Stimulated activated CD8-positive, alpha-beta memory T cell treated with anti-CD3 and anti-CD28 coated beads, Interleukin-4, amount 100 ng/mL, for 1 hour (primary cell): ENCODE measurements around the gene LARGE1.

Experiments
- DNase-seq, 2 donors: peaks; one replicate each; pipeline ENCODE4 v3.0.0-alpha.2; 2020; ENCODE audit warnings: low read depth in 2 of 2, low spot score in 1 of 2

The LARGE1 gene

GRCh38 chr22:33825761-33826160, 94.5 kb downstream of the LARGE1 start:
- no peak for DNase-seq

- no peak for DNase-seq
Measured at GRCh38 chr22:33823552-33823951, 96.7 kb downstream of the LARGE1 start.

- no peak for DNase-seq
Measured at GRCh38 chr22:33821290-33821689, 99.0 kb downstream of the LARGE1 start.

GRCh38 chr22:33819743-33820142, 100.5 kb downstream of the LARGE1 start:
- no peak for DNase-seq

- DNase-seq: no peak
Measured at GRCh38 chr22:33817512-33818127, 102.7 kb downstream of the LARGE1 start.

- DNase-seq: no peak
Measured at GRCh38 chr22:33812360-33812977, 107.8 kb downstream of the LARGE1 start.

GRCh38 chr22:33811686-33812085, 108.6 kb downstream of the LARGE1 start:
- no peak for DNase-seq

GRCh38 chr22:33811208-33811607, 109.1 kb downstream of the LARGE1 start:
- DNase-seq: no peak

GRCh38 chr22:33807470-33807869, 112.8 kb downstream of the LARGE1 start:
- DNase-seq: no peak

- DNase-seq: no peak
Measured at GRCh38 chr22:33806191-33806590, 114.1 kb downstream of the LARGE1 start.

- DNase-seq: no peak
Measured at GRCh38 chr22:33803371-33804282, 116.6 kb downstream of the LARGE1 start.

GRCh38 chr22:33798401-33798800, 121.9 kb downstream of the LARGE1 start:
- DNase-seq: no peak

- no peak for DNase-seq
Measured at GRCh38 chr22:33796494-33796893, 123.8 kb downstream of the LARGE1 start.

GRCh38 chr22:33793475-33793874, 126.8 kb downstream of the LARGE1 start:
- DNase-seq: no peak

GRCh38 chr22:33792832-33793231, 127.4 kb downstream of the LARGE1 start:
- no peak for DNase-seq

GRCh38 chr22:33789690-33790253, 130.5 kb downstream of the LARGE1 start:
- DNase-seq: no peak

GRCh38 chr22:33788927-33789326, 131.3 kb downstream of the LARGE1 start:
- DNase-seq: no peak

- no peak for DNase-seq
Measured at GRCh38 chr22:33787645-33788456, 132.4 kb downstream of the LARGE1 start.

- no peak for DNase-seq
Measured at GRCh38 chr22:33786149-33786548, 134.1 kb downstream of the LARGE1 start.

GRCh38 chr22:33785283-33785968, 134.8 kb downstream of the LARGE1 start:
- DNase-seq: no peak
